HEK293T (cell line): ENCODE data around the gene SLC12A4.
A peak's percentile ranks its signal among the peaks of the same experiment; 100 is the strongest.
"Not testable (repeated sequence)": the region's sequence is repeated elsewhere in the genome, so short reads cannot be mapped to it uniquely, and the experiment has no call there.

ENCODE experiments used
- CTCF ChIA-PET: fragments of 350-600 bp; formaldehyde crosslinking; extraction: SDS; loops from one replicate; lab custom pipeline; 2021; ENCODE audit warnings: antibody characterized with exemption, inconsistent platforms; lab: Yijun Ruan, JAX
- POLR2A ChIA-PET: fragments of 350-600 bp; formaldehyde crosslinking; extraction: SDS; loops from one replicate; lab custom pipeline; 2020; ENCODE audit warnings: antibody characterized with exemption, inconsistent platforms; lab: Yijun Ruan, JAX
- DNase-seq: peaks from one replicate; pipeline ENCODE4 v3.0.0; 2012; ENCODE audit warnings: mixed read lengths; ENCODE audit errors: extremely low spot score
- ARNT ChIP-seq: fragments of 450-650 bp; IDR thresholded peaks from 2 replicates; pipeline ENCODE4 v1.6.1; 2017; ENCODE audit warnings: mild to moderate bottlenecking
- BHLHE40 ChIP-seq: fragments of 450-650 bp; IDR thresholded peaks from 2 replicates; pipeline ENCODE4 v1.6.1; 2016; ENCODE audit warnings: mild to moderate bottlenecking, moderate library complexity, borderline replicate concordance
- CTBP1 ChIP-seq: fragments of 450-650 bp; IDR thresholded peaks from 2 replicates; pipeline ENCODE4 v1.6.1; 2016; ENCODE audit warnings: borderline replicate concordance
- ELF4 ChIP-seq: fragments of 450-650 bp; IDR thresholded peaks from 2 replicates; pipeline ENCODE4 v1.6.1; 2017; ENCODE audit warnings: antibody characterized with exemption
- FOXA1 ChIP-seq: fragments of 450-650 bp; IDR thresholded peaks from 2 replicates; pipeline ENCODE4 v1.6.1; 2016; ENCODE audit warnings: mild to moderate bottlenecking
- FOXK2 ChIP-seq: fragments of 450-650 bp; IDR thresholded peaks from 2 replicates; pipeline ENCODE4 v1.6.1; 2016; ENCODE audit warnings: mild to moderate bottlenecking
- FOXM1 ChIP-seq: fragments of 450-650 bp; IDR thresholded peaks from 2 replicates; pipeline ENCODE4 v1.6.1; 2017; ENCODE audit warnings: mild to moderate bottlenecking, borderline replicate concordance
- HDGF ChIP-seq: fragments of 450-650 bp; IDR thresholded peaks from 2 replicates; pipeline ENCODE4 v1.6.1; 2017; ENCODE audit warnings: antibody characterized with exemption, borderline replicate concordance
- L3MBTL2 ChIP-seq: fragments of 450-650 bp; conservative IDR thresholded peaks from 2 replicates; pipeline ENCODE4 v1.6.1; 2016; ENCODE audit warnings: mild to moderate bottlenecking
- LEF1 ChIP-seq: fragments of 450-650 bp; IDR thresholded peaks from 2 replicates; pipeline ENCODE4 v1.6.1; 2017; ENCODE audit warnings: mild to moderate bottlenecking, borderline replicate concordance
- NFRKB ChIP-seq: fragments of 450-650 bp; IDR thresholded peaks from 2 replicates; pipeline ENCODE4 v1.6.1; 2016; ENCODE audit warnings: mild to moderate bottlenecking, moderate library complexity
- PKNOX1 ChIP-seq: fragments of 450-650 bp; IDR thresholded peaks from 2 replicates; pipeline ENCODE4 v1.6.1; 2016
- SP1 ChIP-seq: fragments of 450-650 bp; IDR thresholded peaks from 2 replicates; pipeline ENCODE4 v1.6.1; 2017
- SUZ12 ChIP-seq: fragments of 450-650 bp; IDR thresholded peaks from 2 replicates; pipeline ENCODE4 v1.6.1; 2016; ENCODE audit warnings: mild to moderate bottlenecking
- TARDBP ChIP-seq: fragments of 450-650 bp; IDR thresholded peaks from 2 replicates; pipeline ENCODE4 v1.6.1; 2016
- ZNF384 ChIP-seq: fragments of 450-650 bp; IDR thresholded peaks from 2 replicates; pipeline ENCODE4 v1.6.1; 2016

The SLC12A4 gene

DNA sequence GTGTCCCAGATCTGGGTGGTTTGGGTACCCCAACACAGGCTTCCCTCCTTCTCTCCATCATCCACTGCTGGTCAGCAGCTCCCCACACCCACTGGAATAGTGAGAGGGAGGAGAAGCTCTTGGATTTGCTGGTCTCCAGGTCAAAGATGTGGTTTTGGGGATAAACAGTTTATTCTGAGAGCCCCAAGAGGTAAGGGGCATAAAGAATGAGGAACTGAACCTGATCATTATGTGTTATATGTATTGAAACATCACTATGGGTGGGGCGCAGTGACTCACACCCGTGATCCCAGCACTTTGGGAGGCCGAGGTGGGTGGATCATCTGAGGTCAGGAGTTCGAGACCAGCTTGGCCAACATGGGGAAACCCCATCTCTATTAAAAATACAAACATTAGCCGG lies 27.0 kb upstream of the SLC12A4 start:
- TF ChIP-seq L3MBTL2: no peak
- no peak for TF ChIP-seq TARDBP
- no peak for TF ChIP-seq CTBP1
- TF ChIP-seq SP1: no peak
- no peak for TF ChIP-seq PKNOX1
- DNase-seq: peak; percentile 2
- ChIA-PET CTCF (no interaction called here), POLR2A (interaction anchor here (2.4 kb wide), 1 partner anchor 60 kb away, joined by 6 read pairs; no protein-coding TSS in a partner anchor)

- ChIA-PET CTCF (interaction anchor here (0.6 kb wide), 1 partner anchor 9 kb away, joined by 3 read pairs; no protein-coding TSS in a partner anchor), POLR2A (interaction anchor here (2.4 kb wide), 1 partner anchor 58 kb away, joined by 6 read pairs; no protein-coding TSS in a partner anchor)
- DNase-seq: not testable (repeated sequence)
Observed at GRCh38 chr16:67994040-67994408, 25.6 kb upstream of the SLC12A4 start.

DNA sequence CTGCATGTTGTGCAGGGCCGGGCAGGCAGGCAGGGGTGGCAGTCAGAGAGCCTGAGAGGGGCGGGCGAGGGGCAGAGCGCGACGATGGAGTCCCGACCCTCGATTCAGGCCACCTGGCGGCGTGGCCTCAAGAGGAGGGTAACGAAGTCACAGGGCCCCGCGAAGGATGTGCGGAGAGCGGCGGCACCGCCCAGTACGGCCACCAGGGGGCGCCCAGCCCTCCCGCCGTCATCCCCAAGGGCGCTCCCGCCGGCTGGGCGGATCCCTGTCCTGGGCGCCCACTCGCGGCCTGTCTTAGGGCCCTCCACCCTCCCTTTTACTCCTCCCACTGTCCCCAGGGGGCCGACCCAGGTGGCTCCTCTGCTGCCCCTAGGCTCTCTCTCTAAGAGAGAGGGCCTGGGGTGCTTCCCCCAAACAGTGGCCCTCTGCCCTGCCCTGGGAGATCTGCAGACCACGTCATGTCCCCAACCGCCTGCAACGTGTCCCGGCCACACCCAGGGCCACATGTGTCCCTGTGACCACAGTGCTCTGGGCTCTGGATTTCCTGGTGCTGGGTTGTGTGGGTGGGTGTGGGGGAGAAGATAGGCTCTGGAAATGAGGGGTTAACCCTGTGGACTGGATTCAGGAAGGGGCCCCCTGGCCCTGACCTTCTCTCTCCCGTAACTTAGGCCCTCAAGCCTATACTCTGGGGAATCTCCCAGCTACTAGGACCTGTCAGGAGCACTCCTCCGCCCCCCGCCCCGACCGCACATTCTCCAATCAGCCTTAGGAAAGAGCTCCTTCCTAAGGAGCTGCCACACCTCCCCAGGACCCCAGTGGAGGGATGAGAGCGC lies 25.0 kb upstream of the SLC12A4 start:
- ChIA-PET POLR2A (interaction anchor here (2.4 kb wide), 1 partner anchor 58 kb away, joined by 6 read pairs; no protein-coding TSS in a partner anchor), CTCF (no interaction called here)
- TF ChIP-seq L3MBTL2: peak; percentile 79
- no peak for TF ChIP-seq ELF4
- peak; percentile 91 for DNase-seq

DNA sequence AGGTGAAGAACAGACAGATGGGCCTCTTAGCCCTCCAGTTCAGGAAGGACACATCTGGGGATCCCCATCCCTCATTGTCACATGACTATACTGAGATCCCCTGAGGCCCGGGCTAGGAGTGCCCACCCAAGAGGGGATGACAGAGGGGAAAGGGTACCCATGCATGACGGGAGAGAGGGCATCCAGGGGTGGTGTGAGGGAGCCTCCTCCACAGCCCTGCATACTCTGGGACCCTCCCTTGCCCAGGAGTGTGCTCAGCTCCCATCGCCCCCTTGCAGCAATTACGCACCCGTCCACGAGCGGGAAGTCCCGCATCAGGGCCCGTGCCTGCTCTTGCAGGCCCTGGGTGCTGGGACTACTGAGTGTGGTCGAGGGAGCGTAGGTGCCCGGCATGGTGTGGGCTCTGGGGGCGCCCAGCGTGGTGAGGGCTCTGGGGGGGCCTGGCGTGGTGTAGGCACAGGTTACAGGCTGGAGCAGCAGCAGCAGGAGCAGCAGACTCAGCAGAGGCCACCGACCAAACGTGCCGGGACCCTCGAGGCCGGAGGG lies 24.3 kb upstream of the SLC12A4 start:
- CTCF ChIA-PET: no interaction called here

GRCh38 chr16:67990018-67990386 lies 21.6 kb upstream of the SLC12A4 start:
- DNase-seq: no peak
- ChIA-PET POLR2A (no interaction called here), CTCF (interaction anchor here (1.0 kb wide), 1 partner anchor 12 kb away, joined by 3 read pairs; no protein-coding TSS in a partner anchor)
- TF ChIP-seq ZNF384 (no peak), BHLHE40 (no peak), SUZ12 (no peak), SP1 (no peak), LEF1 (no peak), ARNT (no peak), PKNOX1 (no peak), NFRKB (no peak), FOXK2 (no peak), HDGF (no peak), CTBP1 (no peak), FOXA1 (no peak), TARDBP (no peak), FOXM1 (no peak), ELF4 (no peak), L3MBTL2 (no peak)

More for the DNA sequence above, 24.3 kb upstream of the SLC12A4 start:
- no peak for DNase-seq
- TF ChIP-seq PKNOX1 (no peak), LEF1 (no peak), FOXM1 (no peak), FOXK2 (no peak), ARNT (no peak), FOXA1 (no peak), SP1 (no peak)
- POLR2A ChIA-PET: interaction anchor here (2.1 kb wide), 1 partner anchor 30 kb away, joined by 6 read pairs; the partner anchor contains the start of genes DDX28 and DUS2

- TF ChIP-seq ZNF384: no peak
- no peak for TF ChIP-seq L3MBTL2
- TF ChIP-seq SP1: no peak
- TF ChIP-seq TARDBP: no peak
- no peak for TF ChIP-seq BHLHE40
- no peak for TF ChIP-seq PKNOX1
- TF ChIP-seq FOXA1: no peak
- no peak for TF ChIP-seq SUZ12
- no peak for TF ChIP-seq FOXM1
- no peak for TF ChIP-seq LEF1
- TF ChIP-seq CTBP1: no peak
- no peak for TF ChIP-seq ELF4
- TF ChIP-seq NFRKB: no peak
- DNase-seq: no peak
- ChIA-PET POLR2A (no interaction called here), CTCF (interaction anchor here (1.0 kb wide), 1 partner anchor 12 kb away, joined by 3 read pairs; no protein-coding TSS in a partner anchor)
Observed at GRCh38 chr16:67989322-67990017, 21.0 kb upstream of the SLC12A4 start.
